NOMO-1 (cell line): ENCODE results near the gene SLC16A14.

Source experiments
- DNase-seq, 2 experiments: peaks; one replicate each; lab custom pipeline; 2025; ENCODE audit not compliant: unreplicated experiment in 2 of 2; lab: John Stamatoyannopoulos, UW

Gene SLC16A14

GRCh38 chr2:230043025-230043424, 25.7 kb downstream of the SLC16A14 start:
- DNase-seq: no peak

DNA sequence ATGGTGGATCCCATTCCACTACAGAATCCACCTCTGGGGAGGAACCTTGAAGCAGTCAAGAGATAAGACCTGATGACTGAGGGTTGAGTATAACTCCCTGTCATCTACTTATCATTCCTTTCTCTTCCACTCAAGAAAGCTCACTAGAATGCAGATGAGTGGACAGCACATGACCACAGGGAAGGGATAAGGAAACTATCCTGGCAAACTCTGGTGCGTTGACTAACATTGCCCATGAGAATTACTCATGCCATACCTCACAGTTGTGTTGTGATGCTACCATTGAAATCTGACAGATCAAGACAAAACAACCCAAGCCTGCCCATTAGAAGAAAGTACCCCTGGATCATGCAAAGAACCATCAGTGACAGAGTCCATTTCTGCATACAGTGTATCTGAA, 26.5 kb downstream of the SLC16A14 start:
- DNase-seq: no peak

- DNase-seq: no peak
These were observed 45.4 kb downstream of the SLC16A14 start for GRCh38 chr2:230023313-230023712.

- DNase-seq: no peak
These were observed 49.0 kb downstream of the SLC16A14 start for GRCh38 chr2:230019742-230020141.

DNA sequence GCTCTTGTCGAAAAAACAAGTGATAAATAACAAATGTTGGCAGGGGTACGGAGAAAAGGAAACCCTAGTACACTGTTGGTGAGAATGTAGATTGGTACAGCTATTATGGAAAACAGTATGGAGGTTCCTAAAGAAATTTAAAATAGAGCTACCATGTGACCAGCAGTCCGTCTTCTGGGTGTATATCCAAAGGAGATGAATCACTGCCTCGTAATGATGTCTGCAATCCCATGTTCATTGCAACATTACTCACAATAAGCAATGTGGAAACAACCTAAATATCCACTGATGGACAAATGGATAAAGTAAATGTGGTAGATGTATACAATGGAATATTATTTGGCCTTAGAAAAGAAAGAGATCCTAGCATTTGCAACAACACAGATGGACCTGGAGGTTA, 50.6 kb downstream of the SLC16A14 start:
- DNase-seq: no peak

DNA sequence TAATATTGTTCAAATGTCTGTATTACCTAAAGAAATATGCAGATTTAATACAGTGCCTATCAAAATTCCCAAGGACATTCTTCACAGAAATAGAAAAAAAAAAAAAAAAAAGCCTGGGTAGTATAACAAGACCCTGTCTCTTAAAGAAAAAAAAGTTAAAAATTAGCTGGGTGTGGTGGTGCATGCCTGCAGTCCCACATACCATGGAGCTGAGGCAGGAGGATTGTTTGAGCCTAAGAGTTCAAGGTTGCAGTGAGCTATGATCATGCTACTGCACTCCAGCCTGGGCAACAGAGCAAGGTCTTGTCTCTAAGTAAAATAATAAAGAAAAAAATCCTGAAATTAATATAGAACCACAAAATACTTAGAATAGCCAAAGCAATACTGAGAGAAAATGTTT, 51.9 kb downstream of the SLC16A14 start:
- no peak for DNase-seq

DNA sequence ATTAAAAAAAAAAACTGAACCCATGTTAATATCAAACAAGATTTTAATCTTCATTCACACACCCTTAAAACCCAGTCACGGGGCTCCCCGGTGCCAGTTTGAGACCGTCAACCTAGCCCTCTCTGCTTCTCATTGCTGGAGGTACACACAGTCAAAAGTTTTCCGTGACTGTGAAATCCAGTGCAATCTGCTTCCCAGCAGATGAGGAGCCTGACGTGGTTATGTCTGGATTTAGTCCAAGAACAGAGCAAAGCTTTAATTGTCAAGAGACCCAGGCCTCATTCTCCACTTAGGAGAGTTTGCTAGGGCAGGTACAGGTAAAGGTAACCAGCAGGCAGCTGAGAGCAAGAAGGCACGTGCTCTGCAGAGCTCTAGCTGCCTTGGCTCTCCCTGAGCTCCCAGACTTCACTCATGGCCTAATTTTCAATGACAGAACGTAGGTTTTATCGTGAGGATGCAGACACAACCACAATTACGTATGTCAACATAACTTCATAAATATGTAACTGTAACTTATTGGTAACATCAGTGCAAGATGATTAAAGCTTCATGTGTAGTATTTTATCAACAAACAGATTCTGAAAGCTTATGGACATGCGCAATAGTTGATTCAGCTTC, 56.3 kb downstream of the SLC16A14 start:
- DNase-seq: no peak

DNA sequence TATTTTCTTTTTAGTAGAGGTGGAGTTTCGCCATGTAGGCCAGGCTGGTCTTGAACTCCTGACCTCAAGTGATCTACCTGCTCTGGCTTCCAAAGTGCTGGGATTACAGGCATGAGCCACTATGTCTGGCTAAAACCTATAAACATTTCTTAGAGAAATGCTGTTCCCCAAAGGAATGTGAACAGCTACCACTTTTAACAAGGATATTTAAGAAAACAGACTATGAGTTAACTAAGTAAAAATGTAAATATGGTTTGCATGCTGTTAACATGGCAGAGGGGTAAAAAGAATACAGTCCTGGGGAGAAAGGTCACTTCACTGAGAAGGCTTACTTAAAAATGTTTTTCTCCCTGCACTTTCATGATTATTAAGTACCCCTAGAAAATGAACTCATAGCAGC, 57.1 kb downstream of the SLC16A14 start:
- DNase-seq: no peak

DNA sequence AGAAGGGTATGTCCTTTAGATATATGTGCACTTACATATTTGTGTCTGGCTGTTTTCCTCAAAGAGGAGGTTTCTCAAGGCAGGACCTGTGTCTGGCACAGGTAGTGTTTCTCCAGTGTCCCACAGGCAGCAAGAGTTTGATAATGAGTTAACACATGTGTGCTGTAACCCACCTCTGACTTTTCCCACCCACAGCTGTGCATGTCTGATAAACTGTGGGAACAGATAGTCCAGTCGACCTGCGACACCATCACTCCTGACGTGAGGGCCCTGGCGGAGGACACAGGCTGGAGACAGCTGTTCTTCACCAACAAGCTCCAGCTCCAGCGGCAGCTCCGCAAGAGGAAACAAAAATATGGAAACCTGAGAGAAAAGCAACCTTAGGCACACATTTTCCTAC, 58.2 kb downstream of the SLC16A14 start:
- no peak for DNase-seq

- DNase-seq: peak in 1 of 2 experiments; percentile 8
These were observed 60.0 kb downstream of the SLC16A14 start for GRCh38 chr2:230008708-230009066.

GRCh38 chr2:230007931-230008707, 60.6 kb downstream of the SLC16A14 start:
- DNase-seq: peak; percentile 58 to 64

DNA sequence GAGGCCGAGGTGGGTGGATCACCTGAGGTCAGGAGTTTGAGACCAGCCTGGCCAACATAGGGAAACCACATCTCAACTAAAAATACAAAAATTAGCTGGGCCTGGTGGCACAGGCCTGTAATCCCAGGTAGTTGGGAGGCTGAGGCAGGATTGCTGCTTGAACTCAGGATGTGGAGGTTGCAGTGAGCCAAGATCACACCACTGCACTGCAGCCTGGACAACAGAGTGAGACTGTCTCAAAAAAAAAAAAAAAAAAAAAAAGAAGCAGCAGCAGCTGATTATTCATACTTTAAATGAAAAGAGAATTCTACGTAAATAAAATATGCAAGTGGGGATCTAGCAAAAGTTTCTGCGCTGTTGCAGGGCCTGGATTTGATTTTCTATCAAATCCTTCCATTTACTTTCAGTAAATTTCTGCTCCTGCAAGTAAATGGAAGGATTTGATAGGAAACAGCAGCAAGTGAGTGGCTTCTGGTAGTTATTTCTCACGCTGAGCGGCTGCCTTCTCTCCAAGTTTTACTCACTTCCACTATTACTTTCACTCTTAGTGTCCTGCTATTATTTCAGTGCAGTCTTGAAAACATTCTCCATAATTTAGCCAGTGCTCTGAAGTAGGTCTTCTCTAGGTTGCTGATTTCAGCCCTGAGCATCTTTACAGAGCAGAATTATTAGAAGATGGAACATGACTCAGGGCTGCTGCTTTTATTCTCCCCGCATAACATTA, 68.4 kb downstream of the SLC16A14 start:
- peak in 1 of 2 experiments; percentile 1 for DNase-seq

GRCh38 chr2:229997565-229997964, 71.2 kb downstream of the SLC16A14 start:
- no peak for DNase-seq

DNA sequence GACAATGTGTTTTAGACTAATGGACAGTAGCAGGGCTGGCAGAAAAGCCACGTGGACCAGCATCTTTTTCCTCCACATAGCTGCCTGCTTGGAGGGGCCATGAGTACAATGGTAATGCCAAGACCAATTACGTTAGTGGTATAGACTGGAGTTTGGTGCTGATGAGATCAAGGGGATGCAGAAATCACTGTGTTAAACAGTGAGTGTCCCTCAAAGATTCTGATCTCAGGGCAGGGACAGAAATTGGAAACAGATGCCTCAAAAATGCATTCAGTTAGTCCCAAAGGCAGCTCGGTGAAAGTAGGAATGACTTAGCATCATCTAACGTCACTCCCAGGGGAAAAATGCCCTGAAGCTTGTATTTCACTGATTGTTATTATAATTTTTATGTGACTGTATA, 72.4 kb downstream of the SLC16A14 start:
- DNase-seq: no peak

DNA sequence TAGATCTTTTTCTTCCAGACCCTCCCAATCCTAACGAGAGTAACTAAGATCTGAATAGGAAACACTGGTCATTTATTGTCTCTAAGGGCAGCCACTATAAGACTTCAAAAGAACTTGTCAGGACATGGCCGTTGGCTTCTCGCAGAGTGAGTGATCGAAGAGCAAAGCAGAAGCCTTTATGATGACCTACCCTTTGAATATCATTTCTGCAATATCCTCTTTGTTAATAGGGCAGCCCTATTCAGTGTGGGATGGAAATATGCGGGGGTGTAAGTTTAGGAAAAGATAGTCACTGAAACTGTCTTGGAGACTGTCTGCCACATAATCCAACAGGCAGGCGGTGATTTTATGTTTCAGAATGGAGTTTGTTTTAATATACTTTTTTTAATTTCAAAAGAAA, 75.5 kb downstream of the SLC16A14 start:
- no peak for DNase-seq
